HepG2 (cell line): Measurements from ENCODE around the gene BOLL.
"Not testable (repeated sequence)": the region's sequence is repeated elsewhere in the genome, so short reads cannot be mapped to it uniquely, and the experiment has no call there.

Source experiments
- HNRNPUL1 ChIP-seq: fragments of 200-400 bp; formaldehyde crosslinking; IDR thresholded peaks from 2 replicates; pipeline ENCODE4 v1.6.1; 2017; ENCODE audit warnings: low read depth, mild to moderate bottlenecking, low read length, moderate library complexity
- RFX1 ChIP-seq: fragments of 450-650 bp; IDR thresholded peaks from 2 replicates; pipeline ENCODE4 v1.6.1; 2017

GRCh38 chr2:197699724-197700123 is 85.4 kb downstream of the BOLL start:
- not testable (repeated sequence) for TF ChIP-seq HNRNPUL1, RFX1
